Lower leg skin (tissue), 3 donors: ENCODE results near the gene CORO1C.

Experiments used
- POLR2A ChIP-seq, 2 donors: fragments of 450-650 bp; IDR thresholded peaks; one replicate each; pipeline ENCODE4 v1.6.1; 2016 to 2017; ENCODE audit warnings: antibody characterized with exemption in 2 of 2, mild to moderate bottlenecking in 1 of 2, moderate library complexity in 1 of 2
- TF ChIP-seq, protein P1 (sequence below), 3 donors: fragments of 450-650 bp; IDR thresholded peaks; one replicate each; pipeline ENCODE4 v1.5.1; 2016; ENCODE audit warnings: antibody characterized with exemption in 3 of 3, mild to moderate bottlenecking in 3 of 3, moderate library complexity in 2 of 3

DNA sequence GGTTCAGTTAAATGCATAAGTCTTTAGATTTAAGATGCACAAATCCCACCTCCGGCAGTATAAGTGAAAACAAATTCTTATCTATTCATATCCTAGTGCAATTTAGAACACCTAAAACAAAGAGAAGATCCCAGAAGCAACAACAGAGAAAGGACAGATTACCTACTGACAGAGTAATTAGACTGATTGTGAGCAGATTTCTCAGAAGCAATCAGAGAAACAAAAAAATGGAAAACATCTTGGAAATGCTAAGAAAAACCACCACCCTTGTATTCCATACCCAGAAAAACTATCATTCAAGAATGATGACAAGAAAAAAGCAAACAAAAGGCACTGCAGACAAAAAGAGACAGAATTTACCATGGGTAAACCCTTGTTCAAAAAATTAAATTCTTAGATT lies 50.0 kb downstream of the CORO1C start:
- TF ChIP-seq, protein P1, sequence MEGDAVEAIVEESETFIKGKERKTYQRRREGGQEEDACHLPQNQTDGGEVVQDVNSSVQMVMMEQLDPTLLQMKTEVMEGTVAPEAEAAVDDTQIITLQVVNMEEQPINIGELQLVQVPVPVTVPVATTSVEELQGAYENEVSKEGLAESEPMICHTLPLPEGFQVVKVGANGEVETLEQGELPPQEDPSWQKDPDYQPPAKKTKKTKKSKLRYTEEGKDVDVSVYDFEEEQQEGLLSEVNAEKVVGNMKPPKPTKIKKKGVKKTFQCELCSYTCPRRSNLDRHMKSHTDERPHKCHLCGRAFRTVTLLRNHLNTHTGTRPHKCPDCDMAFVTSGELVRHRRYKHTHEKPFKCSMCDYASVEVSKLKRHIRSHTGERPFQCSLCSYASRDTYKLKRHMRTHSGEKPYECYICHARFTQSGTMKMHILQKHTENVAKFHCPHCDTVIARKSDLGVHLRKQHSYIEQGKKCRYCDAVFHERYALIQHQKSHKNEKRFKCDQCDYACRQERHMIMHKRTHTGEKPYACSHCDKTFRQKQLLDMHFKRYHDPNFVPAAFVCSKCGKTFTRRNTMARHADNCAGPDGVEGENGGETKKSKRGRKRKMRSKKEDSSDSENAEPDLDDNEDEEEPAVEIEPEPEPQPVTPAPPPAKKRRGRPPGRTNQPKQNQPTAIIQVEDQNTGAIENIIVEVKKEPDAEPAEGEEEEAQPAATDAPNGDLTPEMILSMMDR (IDR thresholded peaks at IDR 0.05) = no peak
- TF ChIP-seq POLR2A (IDR thresholded peaks at IDR 0.05) = no peak
